ENCODE measurements around the gene SLC25A25. TPM values are rescaled to one million over a fixed set of nuclear protein-coding genes. Genes with fewer than 3 reads are reported as not detected.
"Not testable (repeated sequence)": the region's sequence is repeated elsewhere in the genome, so short reads cannot be mapped to it uniquely, and the experiment has no call there.

The SLC25A25 gene
- total and polyA plus RNA-seq, 12 donors: 11.4 to 60.6 (median 15.6) TPM

- 0 to 2% (median 0%) methylated on average over 12 to 82 of the region's 82 CpGs for WGBS, 4 donors
- intact Hi-C loops (cut with DNase I): no loop called here
- H3K9me3 ChIP-seq (replicated peaks in 1 of 3): no peaks in the 10 kb centered on the region
- DNase-seq: peak; percentile 83 to 88 (median 85)
- peak overlapping the region; percentile 90 to 98 (median 95) for H3K27ac ChIP-seq
- peaks cover 21 to 29% of the 10 kb centered on the region in 2 donors for H3K4me1 ChIP-seq (replicated peaks in 1 of 2)
- H3K36me3 ChIP-seq (replicated peaks in 1 of 2): peaks cover 0 to 20% of the 10 kb centered on the region in 2 donors
- no peaks in the 10 kb centered on the region for H3K27me3 ChIP-seq
- TF ChIP-seq POLR2A (IDR thresholded peaks at IDR 0.05) (peak; percentile 14 to 33), CTCF (IDR thresholded peaks at IDR 0.05) (no peak)
- peak overlapping the region; percentile 77 to 94 (median 84) for H3K4me3 ChIP-seq
Measured at GRCh38 chr9:128127990-128128835, 60.2 kb downstream of the SLC25A25 start.

- H3K4me3 ChIP-seq: peak overlapping the region; percentile 77 to 94 (median 82)
- H3K27me3 ChIP-seq: no peaks in the 10 kb centered on the region
- H3K9me3 ChIP-seq (replicated peaks in 1 of 3): no peaks in the 10 kb centered on the region
- intact Hi-C loops (cut with DNase I): no loop called here
- 58 to 76% (median 60%) methylated on average over 19 to 29 of the region's 29 CpGs for WGBS, 4 donors
- peaks cover 21 to 29% of the 10 kb centered on the region in 2 donors for H3K4me1 ChIP-seq (replicated peaks in 1 of 2)
- peak overlapping the region in 4 of 5 donors; percentile 90 to 96 (median 92) for H3K27ac ChIP-seq
- peaks cover 0 to 12% of the 10 kb centered on the region in 2 donors for H3K36me3 ChIP-seq (replicated peaks in 1 of 2)
- TF ChIP-seq CTCF (IDR thresholded peaks at IDR 0.05): no peak
- TF ChIP-seq POLR2A (IDR thresholded peaks at IDR 0.05): no peak
- DNase-seq: peak in 1 of 7 donors; percentile 24
Measured at GRCh38 chr9:128128836-128129590, 61.0 kb downstream of the SLC25A25 start.

GRCh38 chr9:128129976-128130590 is 62.1 kb downstream of the SLC25A25 start:
- DNase-seq: peak in 5 of 7 donors; percentile 45 to 90 (median 71)
- intact Hi-C loops (cut with DNase I); H3K27ac ChIP-seq; H3K36me3 ChIP-seq (replicated peaks in 1 of 2); H3K4me3 ChIP-seq; H3K27me3 ChIP-seq; H3K9me3 ChIP-seq (replicated peaks in 1 of 3): not testable (repeated sequence)
- 22 to 60% (median 24%) methylated on average over 5 to 12 of the region's 12 CpGs for WGBS, 4 donors
- TF ChIP-seq CTCF (IDR thresholded peaks at IDR 0.05): peak; percentile 16 to 52 (median 28)
- peaks cover 21 to 26% of the 10 kb centered on the region in 2 donors for H3K4me1 ChIP-seq (replicated peaks in 1 of 2)

- peak in 1 of 7 donors; percentile 14 for DNase-seq
- H3K9me3 ChIP-seq (replicated peaks in 1 of 3); H3K27me3 ChIP-seq; intact Hi-C loops (cut with DNase I); H3K27ac ChIP-seq; H3K4me3 ChIP-seq; H3K36me3 ChIP-seq (replicated peaks in 1 of 2): not testable (repeated sequence)
- H3K4me1 ChIP-seq (replicated peaks in 1 of 2): peaks cover 17 to 21% of the 10 kb centered on the region in 2 donors
- 46 to 66% (median 55%) methylated on average over 5 to 7 of the region's 7 CpGs for WGBS, 4 donors
Measured at GRCh38 chr9:128130651-128131050, 62.6 kb downstream of the SLC25A25 start.

GRCh38 chr9:128131346-128131745 is 63.3 kb downstream of the SLC25A25 start:
- H3K4me3 ChIP-seq; intact Hi-C loops (cut with DNase I); H3K36me3 ChIP-seq (replicated peaks in 1 of 2); H3K27me3 ChIP-seq; H3K27ac ChIP-seq; H3K9me3 ChIP-seq (replicated peaks in 1 of 3): not testable (repeated sequence)
- 76 to 82% (median 80%) methylated on average over 7 to 8 of the region's 8 CpGs for WGBS, 4 donors
- DNase-seq: peak in 1 of 7 donors; percentile 12
- H3K4me1 ChIP-seq (replicated peaks in 1 of 2): peaks cover 12 to 14% of the 10 kb centered on the region in 2 donors

- H3K4me3 ChIP-seq; H3K9me3 ChIP-seq (replicated peaks in 1 of 3); DNase-seq; H3K27me3 ChIP-seq; H3K36me3 ChIP-seq (replicated peaks in 1 of 2); H3K4me1 ChIP-seq (replicated peaks in 1 of 2); intact Hi-C loops (cut with DNase I); H3K27ac ChIP-seq: not testable (repeated sequence)
- 51 to 54% (median 52%) methylated on average over 7 to 8 of the region's 8 CpGs for WGBS, 4 donors
Measured at GRCh38 chr9:128132139-128132538, 64.1 kb downstream of the SLC25A25 start.

GRCh38 chr9:128135561-128135960 is 67.5 kb downstream of the SLC25A25 start:
- H3K4me1 ChIP-seq (replicated peaks in 1 of 2); H3K36me3 ChIP-seq (replicated peaks in 1 of 2); H3K4me3 ChIP-seq; H3K27me3 ChIP-seq; H3K27ac ChIP-seq; intact Hi-C loops (cut with DNase I); H3K9me3 ChIP-seq (replicated peaks in 1 of 3); DNase-seq: not testable (repeated sequence)
- WGBS, 4 donors: 80 to 96% (median 86%) methylated on average over 3 to 8 of the region's 8 CpGs

Measured in adrenal gland (tissue), 12 donors.